ENCODE measurements around the gene RPS13. TPM values are rescaled to one million over a fixed set of nuclear protein-coding genes. Genes with fewer than 3 reads are reported as not detected.
"Not testable (repeated sequence)": the region's sequence is repeated elsewhere in the genome, so short reads cannot be mapped to it uniquely, and the experiment has no call there.

Gene RPS13
- total RNA-seq, 1 donor from 2014 or later = 1,617 TPM

DNA sequence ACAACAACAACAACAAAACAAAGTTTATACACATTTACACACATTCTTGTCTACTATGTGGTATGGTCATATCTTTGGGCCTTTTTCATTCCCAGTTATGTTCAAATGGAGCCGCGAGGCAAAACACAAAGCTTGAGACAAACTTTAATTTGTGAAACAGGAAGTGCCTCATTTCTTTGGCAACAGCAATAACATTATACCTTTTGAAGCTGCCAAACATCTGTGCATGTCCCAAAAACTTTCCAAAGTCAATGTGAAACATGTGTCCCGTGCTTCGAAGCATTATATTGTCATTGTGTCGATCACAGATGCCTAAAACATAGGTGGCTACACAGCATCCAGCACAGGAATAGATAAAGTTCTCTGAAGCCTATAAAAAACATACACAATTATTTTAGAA is 25.0 kb upstream of the RPS13 start:
- peaks cover 2% of the 10 kb centered on the region for H3K4me1 Mint-ChIP-seq
- no peak for ATAC-seq (ENCODE audit: low read depth)
- no peak overlapping the region for H3K4me3 Mint-ChIP-seq
- H3K27me3 Mint-ChIP-seq = no peaks in the 10 kb centered on the region
- H3K36me3 Mint-ChIP-seq (ENCODE audit: low read depth) = peaks cover 70% of the 10 kb centered on the region
- ChIA-PET POLR2A (no interaction called here), CTCF (no interaction called here)
- intact Hi-C loops (cut with micrococcal nuclease) = no loop called here
- no peaks in the 10 kb centered on the region for H3K9me3 Mint-ChIP-seq
- TF ChIP-seq, protein P1, sequence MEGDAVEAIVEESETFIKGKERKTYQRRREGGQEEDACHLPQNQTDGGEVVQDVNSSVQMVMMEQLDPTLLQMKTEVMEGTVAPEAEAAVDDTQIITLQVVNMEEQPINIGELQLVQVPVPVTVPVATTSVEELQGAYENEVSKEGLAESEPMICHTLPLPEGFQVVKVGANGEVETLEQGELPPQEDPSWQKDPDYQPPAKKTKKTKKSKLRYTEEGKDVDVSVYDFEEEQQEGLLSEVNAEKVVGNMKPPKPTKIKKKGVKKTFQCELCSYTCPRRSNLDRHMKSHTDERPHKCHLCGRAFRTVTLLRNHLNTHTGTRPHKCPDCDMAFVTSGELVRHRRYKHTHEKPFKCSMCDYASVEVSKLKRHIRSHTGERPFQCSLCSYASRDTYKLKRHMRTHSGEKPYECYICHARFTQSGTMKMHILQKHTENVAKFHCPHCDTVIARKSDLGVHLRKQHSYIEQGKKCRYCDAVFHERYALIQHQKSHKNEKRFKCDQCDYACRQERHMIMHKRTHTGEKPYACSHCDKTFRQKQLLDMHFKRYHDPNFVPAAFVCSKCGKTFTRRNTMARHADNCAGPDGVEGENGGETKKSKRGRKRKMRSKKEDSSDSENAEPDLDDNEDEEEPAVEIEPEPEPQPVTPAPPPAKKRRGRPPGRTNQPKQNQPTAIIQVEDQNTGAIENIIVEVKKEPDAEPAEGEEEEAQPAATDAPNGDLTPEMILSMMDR (IDR thresholded peaks at IDR 0.05) = no peak
- DNase-seq = no peak
- no peak overlapping the region for H3K27ac Mint-ChIP-seq

DNA sequence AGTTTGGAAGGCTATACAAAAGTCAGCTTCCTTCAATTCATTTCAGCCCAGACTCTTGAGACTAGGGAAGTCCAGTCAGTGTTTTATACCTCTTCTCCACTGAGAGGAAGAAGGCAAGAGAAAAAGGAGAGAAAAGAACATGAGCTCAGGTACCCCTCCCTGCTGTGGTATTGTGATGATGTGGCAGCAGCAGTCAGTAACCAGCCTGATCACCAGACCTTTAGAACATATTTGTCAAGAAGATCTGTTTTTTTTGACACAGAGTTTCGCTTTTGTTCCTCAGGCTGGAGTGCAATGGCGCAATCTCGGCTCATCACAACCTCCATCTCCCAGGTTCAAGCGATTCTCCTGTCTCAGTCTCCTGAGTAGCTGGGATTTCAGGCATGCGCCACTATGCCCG is 21.2 kb upstream of the RPS13 start:
- ChIA-PET CTCF (no interaction called here), POLR2A (no interaction called here)
- TF ChIP-seq, protein P1 (IDR thresholded peaks at IDR 0.05) = no peak
- no peak overlapping the region for H3K4me3 Mint-ChIP-seq
- no peak overlapping the region for H3K27ac Mint-ChIP-seq
- H3K27me3 Mint-ChIP-seq = no peaks in the 10 kb centered on the region
- no peaks in the 10 kb centered on the region for H3K9me3 Mint-ChIP-seq
- H3K4me1 Mint-ChIP-seq = peaks cover 2% of the 10 kb centered on the region
- H3K36me3 Mint-ChIP-seq (ENCODE audit: low read depth) = peaks cover 68% of the 10 kb centered on the region
- intact Hi-C loops (cut with micrococcal nuclease) = no loop called here
- ATAC-seq (ENCODE audit: low read depth) (no peak), DNase-seq (no peak)

DNA sequence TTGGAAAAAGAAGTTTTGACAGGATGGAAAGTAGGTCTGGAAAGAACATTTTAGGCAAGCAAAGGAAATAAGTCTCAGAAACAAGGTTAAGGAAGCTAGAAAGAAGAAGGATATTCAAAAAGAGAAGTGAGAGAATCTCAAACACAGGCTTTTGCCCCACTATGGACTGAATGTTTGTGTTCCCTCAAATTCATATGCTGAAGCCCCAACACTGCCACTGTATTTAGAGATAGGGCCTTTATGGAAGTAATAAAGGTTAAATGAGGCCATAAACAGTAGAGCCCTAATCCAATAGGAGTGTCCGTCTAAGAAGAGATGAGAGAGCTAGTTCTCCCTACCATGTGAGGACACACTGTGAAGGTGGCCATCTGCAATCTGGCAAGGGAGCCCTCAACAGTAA is 20.6 kb upstream of the RPS13 start:
- H3K9me3 Mint-ChIP-seq = no peaks in the 10 kb centered on the region
- H3K4me1 Mint-ChIP-seq = peaks cover 2% of the 10 kb centered on the region
- POLR2A ChIA-PET = no interaction called here
- TF ChIP-seq, protein P1 (IDR thresholded peaks at IDR 0.05) = no peak
- H3K36me3 Mint-ChIP-seq (ENCODE audit: low read depth) = peaks cover 69% of the 10 kb centered on the region
- H3K27ac Mint-ChIP-seq = peak overlapping the region; percentile 5
- no peak for DNase-seq
- ATAC-seq (ENCODE audit: low read depth) = no peak
- no peak overlapping the region for H3K4me3 Mint-ChIP-seq
- no peaks in the 10 kb centered on the region for H3K27me3 Mint-ChIP-seq
- CTCF ChIA-PET = no interaction called here
- intact Hi-C loops (cut with micrococcal nuclease) = no loop called here

DNA sequence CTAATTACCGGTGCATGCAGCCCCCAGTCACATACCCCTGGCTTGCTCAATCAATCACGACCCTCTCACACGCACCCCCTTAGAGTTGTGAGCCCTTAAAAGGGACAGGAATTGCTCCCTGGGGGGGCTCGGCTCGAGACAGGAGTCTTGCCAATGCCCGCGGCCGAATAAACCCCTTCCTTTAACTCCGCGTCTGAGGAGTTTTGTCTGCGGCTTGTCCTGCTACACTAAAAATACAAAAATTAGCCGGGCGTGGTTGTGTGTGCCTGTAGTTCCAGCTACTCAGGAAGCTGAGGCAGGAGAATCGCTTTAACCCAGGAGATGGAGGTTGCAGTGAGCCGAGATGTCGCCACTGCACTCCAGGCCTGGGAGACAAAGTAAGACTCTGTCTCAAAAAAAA is 8.5 kb upstream of the RPS13 start:
- ATAC-seq (ENCODE audit: low read depth); H3K27me3 Mint-ChIP-seq; intact Hi-C loops (cut with micrococcal nuclease); H3K4me3 Mint-ChIP-seq; H3K9me3 Mint-ChIP-seq; POLR2A ChIA-PET; H3K27ac Mint-ChIP-seq; H3K4me1 Mint-ChIP-seq; DNase-seq: not testable (repeated sequence)
- CTCF ChIA-PET = interaction anchor here (0.6 kb wide), 1 partner anchor 906 kb away, joined by 3 read pairs; no protein-coding TSS in a partner anchor
- H3K36me3 Mint-ChIP-seq (ENCODE audit: low read depth) = peaks cover 34% of the 10 kb centered on the region

DNA sequence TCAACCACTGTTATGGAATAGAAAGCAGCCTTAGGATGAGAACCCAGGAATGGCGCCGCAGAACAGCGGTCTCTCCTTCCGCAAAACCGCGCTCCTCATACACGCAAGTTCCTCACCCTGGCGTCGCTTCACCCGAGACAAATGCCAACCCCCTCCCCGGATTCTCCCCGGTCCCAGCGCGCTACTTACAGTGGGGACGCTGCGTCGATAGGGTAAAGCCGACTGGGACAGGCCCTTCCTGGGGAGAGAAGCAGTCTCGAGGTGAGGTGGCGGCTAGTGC is 287 bp downstream of the RPS13 start:
- H3K36me3 Mint-ChIP-seq (ENCODE audit: low read depth) = peaks cover 60% of the 10 kb centered on the region
- peaks cover 38% of the 10 kb centered on the region for H3K4me1 Mint-ChIP-seq
- no peaks in the 10 kb centered on the region for H3K27me3 Mint-ChIP-seq
- H3K9me3 Mint-ChIP-seq = no peaks in the 10 kb centered on the region
- peak overlapping the region; percentile 99 for H3K4me3 Mint-ChIP-seq
- DNase-seq = no peak
- ChIA-PET CTCF (no interaction called here), POLR2A (interaction anchor here (0.6 to 3.4 kb wide), 14 partner anchors 13 to 1432 kb away, joined by 3 to 75 read pairs (median 6); partner anchors contain the start of genes C11orf58, NUCB2 and PIK3C2A)
- H3K27ac Mint-ChIP-seq = peak overlapping the region; percentile 96
- peak; percentile 19 for ATAC-seq (ENCODE audit: low read depth)
- TF ChIP-seq, protein P1 (IDR thresholded peaks at IDR 0.05) = no peak
- intact Hi-C loops (cut with micrococcal nuclease) = loop anchor here (1.0 to 10.0 kb wide), 8 partner anchors 131 to 1028 kb away; partner anchors contain the start of genes C11orf58, KCNJ11, NUCB2 and SAAL1

Measured in activated B cell treated with CpG ODN at 0.5 μM for 24 hours (primary cell).